ENCODE results near the gene IZUMO1.
A peak's percentile ranks its signal among the peaks of the same experiment; 100 is the strongest.

IZUMO1 gene

DNA sequence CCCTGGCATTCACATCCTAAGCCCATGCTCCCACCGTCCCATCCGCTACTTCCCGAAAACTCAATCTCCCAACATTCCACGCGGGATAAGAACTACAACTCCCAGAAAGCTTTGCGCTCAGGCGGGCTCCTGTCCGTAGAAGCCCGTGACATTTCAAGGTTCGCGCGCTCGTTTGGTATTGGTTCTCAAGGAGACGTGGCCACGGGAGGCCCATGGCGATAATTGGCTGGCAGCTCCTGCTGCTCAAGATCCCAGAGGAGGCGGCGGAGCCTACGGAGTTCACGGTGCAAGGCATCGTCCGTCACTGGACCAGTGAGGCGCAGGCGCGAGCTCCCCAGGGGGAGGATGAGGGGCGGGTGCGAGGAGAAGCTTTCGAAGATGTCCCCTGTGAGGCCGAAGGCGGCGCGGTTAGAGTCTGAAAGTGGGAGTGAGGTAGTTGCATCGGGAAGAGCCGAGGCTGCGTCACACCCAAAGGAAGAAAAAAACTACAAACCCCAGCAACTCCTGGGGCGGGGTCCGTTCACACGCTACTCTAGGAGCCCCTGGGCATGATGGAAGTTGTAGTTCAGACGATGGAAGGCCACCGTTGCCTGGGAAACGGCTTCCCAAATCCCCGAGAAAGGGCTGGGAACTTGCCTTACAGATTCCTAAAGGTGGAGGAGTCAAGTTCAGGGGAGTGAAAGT, 26.0 kb downstream of the IZUMO1 start:
- H3K9me3 ChIP-seq (ENCODE audit: insufficient read depth, low read depth, low read length): no peaks in the 10 kb centered on the region

GRCh38 chr19:48720251-48720612, 26.5 kb downstream of the IZUMO1 start:
- Histone ChIP-seq H3K9me2 (replicated peaks; ENCODE audit: low read depth, low read length) (no peaks in the 10 kb centered on the region), H3F3A (ENCODE audit: low read depth) (no peaks in the 10 kb centered on the region), H3K4me3 (ENCODE audit: low read length, poor library complexity, severe bottlenecking) (peak overlapping the region; percentile 75), H3K9me3 (ENCODE audit: insufficient read depth, low read depth, low read length) (no peaks in the 10 kb centered on the region), H3K9ac (ENCODE audit: low read depth, low read length, poor library complexity, severe bottlenecking) (peak overlapping the region; percentile 31), H3K79me2 (ENCODE audit: insufficient read depth, low read length) (peaks cover 4% of the 10 kb centered on the region; the same call in 1 of the 2 replicates), H3K4me1 (ENCODE audit: insufficient read depth, low read length, poor library complexity, severe bottlenecking) (peaks cover 7% of the 10 kb centered on the region), H2AFZ (ENCODE audit: low read length) (peak overlapping the region; percentile 82), H3K36me3 (ENCODE audit: insufficient read depth, low read length) (no peaks in the 10 kb centered on the region), H3K27me3 (ENCODE audit: insufficient read depth, low read length, poor library complexity, severe bottlenecking) (no peaks in the 10 kb centered on the region), H3K4me2 (ENCODE audit: low read depth, low read length, poor library complexity, severe bottlenecking) (peak overlapping the region; percentile 87), H4K20me1 (ENCODE audit: insufficient read depth, low read length, poor library complexity, severe bottlenecking) (no peaks in the 10 kb centered on the region)
- TF ChIP-seq, protein P1, sequence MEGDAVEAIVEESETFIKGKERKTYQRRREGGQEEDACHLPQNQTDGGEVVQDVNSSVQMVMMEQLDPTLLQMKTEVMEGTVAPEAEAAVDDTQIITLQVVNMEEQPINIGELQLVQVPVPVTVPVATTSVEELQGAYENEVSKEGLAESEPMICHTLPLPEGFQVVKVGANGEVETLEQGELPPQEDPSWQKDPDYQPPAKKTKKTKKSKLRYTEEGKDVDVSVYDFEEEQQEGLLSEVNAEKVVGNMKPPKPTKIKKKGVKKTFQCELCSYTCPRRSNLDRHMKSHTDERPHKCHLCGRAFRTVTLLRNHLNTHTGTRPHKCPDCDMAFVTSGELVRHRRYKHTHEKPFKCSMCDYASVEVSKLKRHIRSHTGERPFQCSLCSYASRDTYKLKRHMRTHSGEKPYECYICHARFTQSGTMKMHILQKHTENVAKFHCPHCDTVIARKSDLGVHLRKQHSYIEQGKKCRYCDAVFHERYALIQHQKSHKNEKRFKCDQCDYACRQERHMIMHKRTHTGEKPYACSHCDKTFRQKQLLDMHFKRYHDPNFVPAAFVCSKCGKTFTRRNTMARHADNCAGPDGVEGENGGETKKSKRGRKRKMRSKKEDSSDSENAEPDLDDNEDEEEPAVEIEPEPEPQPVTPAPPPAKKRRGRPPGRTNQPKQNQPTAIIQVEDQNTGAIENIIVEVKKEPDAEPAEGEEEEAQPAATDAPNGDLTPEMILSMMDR (conservative IDR thresholded peaks at IDR 0.05; ENCODE audit: low read length): no peak
- no peak for TF ChIP-seq EZH2phosphoT487 (IDR thresholded peaks at IDR 0.05; ENCODE audit: borderline replicate concordance)

More for the DNA sequence above, 26.0 kb downstream of the IZUMO1 start:
- Histone ChIP-seq H2AFZ (ENCODE audit: low read length) (peak overlapping the region; percentile 82), H3K9ac (ENCODE audit: low read depth, low read length, poor library complexity, severe bottlenecking) (peak overlapping the region; percentile 69), H3K4me3 (ENCODE audit: low read length, poor library complexity, severe bottlenecking) (peak overlapping the region; percentile 75), H3K27me3 (ENCODE audit: insufficient read depth, low read length, poor library complexity, severe bottlenecking) (no peaks in the 10 kb centered on the region), H3K9me2 (replicated peaks; ENCODE audit: low read depth, low read length) (no peaks in the 10 kb centered on the region), H3F3A (ENCODE audit: low read depth) (no peaks in the 10 kb centered on the region), H3K4me1 (ENCODE audit: insufficient read depth, low read length, poor library complexity, severe bottlenecking) (peaks cover 12% of the 10 kb centered on the region), H3K36me3 (ENCODE audit: insufficient read depth, low read length) (no peaks in the 10 kb centered on the region), H4K20me1 (ENCODE audit: insufficient read depth, low read length, poor library complexity, severe bottlenecking) (no peaks in the 10 kb centered on the region), H3K4me2 (ENCODE audit: low read depth, low read length, poor library complexity, severe bottlenecking) (peak overlapping the region; percentile 87), H3K79me2 (ENCODE audit: insufficient read depth, low read length) (no peaks in the 10 kb centered on the region)
- TF ChIP-seq, protein P1 (conservative IDR thresholded peaks at IDR 0.05; ENCODE audit: low read length): no peak
- no peak for TF ChIP-seq EZH2phosphoT487 (IDR thresholded peaks at IDR 0.05; ENCODE audit: borderline replicate concordance)

DNA sequence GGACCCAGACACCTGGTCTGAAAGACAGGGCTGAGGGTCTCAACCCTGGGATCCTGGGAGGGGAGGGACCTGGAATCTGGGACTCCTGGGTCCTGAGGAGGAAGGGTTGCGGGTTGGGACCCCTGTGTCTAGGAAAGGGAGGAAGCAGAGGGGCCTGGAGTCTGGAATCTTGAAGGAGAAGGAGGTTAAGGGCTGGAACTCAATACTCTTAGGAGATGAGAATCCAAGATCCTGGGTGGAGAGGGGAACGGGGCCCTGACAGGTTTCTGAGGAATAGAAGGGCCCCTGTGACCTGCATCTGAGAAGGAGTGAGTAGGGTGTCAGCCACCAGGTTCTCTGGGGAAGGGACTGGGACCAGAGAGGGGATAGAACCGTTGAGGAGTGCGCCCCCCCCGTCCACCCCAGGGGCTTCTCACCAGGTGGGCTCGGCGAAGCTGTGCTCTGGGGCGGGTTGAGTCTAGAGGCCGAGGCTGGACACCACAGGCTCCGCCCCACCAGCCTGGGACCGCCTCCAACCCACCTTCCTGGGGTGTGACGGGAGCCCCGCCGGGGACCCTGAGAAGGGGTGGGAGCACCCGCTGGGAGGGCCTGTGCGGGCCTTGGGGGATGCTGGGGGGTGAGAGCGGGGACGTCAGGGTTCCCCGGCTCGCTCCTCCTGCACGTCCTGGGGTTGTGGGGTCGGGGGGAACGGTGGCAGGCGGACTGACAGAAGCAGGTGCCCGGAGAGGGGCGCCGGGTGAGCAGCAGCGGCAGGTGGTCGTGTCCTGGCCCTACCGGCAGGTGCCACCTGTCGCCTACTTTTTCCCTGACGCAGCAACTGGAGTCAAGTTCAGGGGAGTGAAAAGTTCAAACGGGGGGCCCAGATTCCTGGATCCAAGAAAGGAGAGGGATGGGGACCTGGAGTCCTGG, 27.2 kb downstream of the IZUMO1 start, which contains the start of gene MAMSTR:
MAMSTR (minus strand) TSS at position 463 of the 909 bp plus-strand sequence. CDS start 694 bp downstream, outside the sequence.
- Histone ChIP-seq H2AFZ (ENCODE audit: low read length) (peak within 1 kb of the TSS; percentile 82), H3K9me3 (ENCODE audit: insufficient read depth, low read depth, low read length) (no peaks in the 10 kb centered on the region), H3K36me3 (ENCODE audit: insufficient read depth, low read length) (no peaks in the 10 kb centered on the region), H3F3A (ENCODE audit: low read depth) (no peaks in the 10 kb centered on the region), H3K9me2 (replicated peaks; ENCODE audit: low read depth, low read length) (no peaks in the 10 kb centered on the region), H3K4me2 (ENCODE audit: low read depth, low read length, poor library complexity, severe bottlenecking) (peak within 1 kb of the TSS; percentile 87), H3K4me1 (ENCODE audit: insufficient read depth, low read length, poor library complexity, severe bottlenecking) (peaks cover 11% of the 10 kb centered on the region), H3K4me3 (ENCODE audit: low read length, poor library complexity, severe bottlenecking) (peak within 1 kb of the TSS; percentile 75), H3K79me2 (ENCODE audit: insufficient read depth, low read length) (peaks cover 11% of the 10 kb centered on the region; the same call in 1 of the 2 replicates), H3K27me3 (ENCODE audit: insufficient read depth, low read length, poor library complexity, severe bottlenecking) (no peaks in the 10 kb centered on the region), H4K20me1 (ENCODE audit: insufficient read depth, low read length, poor library complexity, severe bottlenecking) (no peaks in the 10 kb centered on the region), H3K9ac (ENCODE audit: low read depth, low read length, poor library complexity, severe bottlenecking) (peak within 1 kb of the TSS; percentile 31)
- TF ChIP-seq EZH2phosphoT487 (IDR thresholded peaks at IDR 0.05; ENCODE audit: borderline replicate concordance): no peak
- TF ChIP-seq, protein P1 (conservative IDR thresholded peaks at IDR 0.05; ENCODE audit: low read length): no peak

All from Loucy (cell line).